Esophagus squamous epithelium (tissue), 5 donors: ENCODE data around the gene RBM34. TPM values are rescaled to one million over a fixed set of nuclear protein-coding genes. Genes with fewer than 3 reads are reported as not detected.
"Not testable (repeated sequence)": the region's sequence is repeated elsewhere in the genome, so short reads cannot be mapped to it uniquely, and the experiment has no call there.

Source experiments
- DNase-seq: peaks from one replicate; lab custom pipeline; 2025; lab: John Stamatoyannopoulos, UW
- H3K27ac ChIP-seq, 4 donors: fragments of 200-600 bp; sonication (generic); one replicate each; pipeline ENCODE4 v1.5.1; 2016 to 2019; ENCODE audit warnings: mild to moderate bottlenecking in 1 of 4
- H3K27me3 ChIP-seq, 4 donors: fragments of 200-600 bp; sonication (generic); 1 replicate in 3 of 4; 2 replicates in 1 of 4; pipeline versions ENCODE4 v1.5.1 to v1.6.0; 2017 to 2021; ENCODE audit warnings: antibody characterized with exemption in 1 of 4
- H3K36me3 ChIP-seq, 3 donors: fragments of 200-600 bp; sonication (generic); one replicate each; pipeline ENCODE4 v1.5.1; 2016 to 2019
- H3K4me1 ChIP-seq, 3 donors: fragments of 200-600 bp; sonication (generic); one replicate each; pipeline ENCODE4 v1.5.1; 2017 to 2019
- H3K4me3 ChIP-seq, 4 donors: fragments of 200-600 bp; sonication (generic); 1 replicate in 3 of 4; 2 replicates in 1 of 4; pipeline ENCODE4 v1.5.1; 2016 to 2019; ENCODE audit warnings: mild to moderate bottlenecking in 2 of 4, moderate library complexity in 1 of 4
- H3K9me3 ChIP-seq, 3 donors: fragments of 200-600 bp; sonication (generic); one replicate each; pipeline ENCODE4 v1.5.1; 2016 to 2019
- CTCF ChIP-seq, 6 experiments: fragments of 450-650 bp in 4 of 6; fragments of 200-600 bp in 2 of 6; sonication (generic) in 2 of 6; IDR thresholded peaks; one replicate each; pipeline ENCODE4 v1.5.1; 2016 to 2019; ENCODE audit warnings: antibody characterized with exemption in 6 of 6, mild to moderate bottlenecking in 4 of 6, moderate library complexity in 4 of 6
- POLR2A ChIP-seq, 4 donors: fragments of 450-650 bp; IDR thresholded peaks; one replicate each; pipeline ENCODE4 v1.6.1; 2017; ENCODE audit warnings: antibody characterized with exemption in 4 of 4, mild to moderate bottlenecking in 4 of 4, moderate library complexity in 3 of 4
- WGBS, 2 donors: methylation state at CpG; one replicate each; pipeline ENCODE4 v1.1.5; 2018; 5-methylcytosine and 5-hydroxymethylcytosine counted together
- intact Hi-C: fragments of 100-400 bp; cut with DNase I; formaldehyde crosslinking; loops from one replicate; pipeline ENCODE4 v1.15.0; 2022
- total RNA-seq, 4 donors: library from RNA; depleted of rRNA; stranded (reverse); fragments of >200 nt; gene quantifications; one replicate each; pipeline ENCODE4 v1.1.0, GENCODE V29; 2016
- donor health status: DM: yes; HTN: yes; CAD: no.

Gene RBM34
- total RNA-seq, 4 donors from 2014 or later = 38.8 to 54.2 (median 40.5) TPM

- Histone ChIP-seq H3K27ac (no peak overlapping the region), H3K4me1 (peaks cover 0 to 33% (median 16%) of the 10 kb centered on the region in 3 donors), H3K36me3 (no peaks in the 10 kb centered on the region), H3K27me3 (no peaks in the 10 kb centered on the region), H3K9me3 (no peaks in the 10 kb centered on the region), H3K4me3 (no peak overlapping the region)
- intact Hi-C loops = loop anchor here (10.0 kb wide), 1 partner anchor 315 kb away; no protein-coding TSS in a partner anchor
- no peak for DNase-seq
- TF ChIP-seq CTCF (IDR thresholded peaks at IDR 0.05) = no peak
- TF ChIP-seq POLR2A (IDR thresholded peaks at IDR 0.05) = no peak
- 48 to 62% methylated on average over 6 to 13 of the region's 13 CpGs for WGBS, 2 donors
Measured at GRCh38 chr1:235100194-235100772, 60.8 kb downstream of the RBM34 start.

GRCh38 chr1:235098991-235099390, 62.1 kb downstream of the RBM34 start:
- Histone ChIP-seq H3K9me3 (no peaks in the 10 kb centered on the region), H3K27me3 (no peaks in the 10 kb centered on the region), H3K36me3 (no peaks in the 10 kb centered on the region), H3K27ac (no peak overlapping the region), H3K4me1 (peaks cover 0 to 22% (median 10%) of the 10 kb centered on the region in 3 donors), H3K4me3 (no peak overlapping the region)
- intact Hi-C loops = no loop called here
- TF ChIP-seq POLR2A (IDR thresholded peaks at IDR 0.05) (no peak), CTCF (IDR thresholded peaks at IDR 0.05) (no peak)
- DNase-seq = no peak
- 92 to 96% methylated on average over 9 of the region's 9 CpGs for WGBS, 2 donors

- Histone ChIP-seq H3K36me3 (no peaks in the 10 kb centered on the region), H3K27me3 (no peaks in the 10 kb centered on the region), H3K9me3 (no peaks in the 10 kb centered on the region), H3K4me1 (peaks cover 2 to 22% (median 8%) of the 10 kb centered on the region in 3 donors), H3K27ac (no peak overlapping the region), H3K4me3 (no peak overlapping the region)
- WGBS, 2 donors = 80 to 83% methylated on average over 6 of the region's 6 CpGs
- intact Hi-C loops = no loop called here
- TF ChIP-seq POLR2A (IDR thresholded peaks at IDR 0.05) (no peak), CTCF (IDR thresholded peaks at IDR 0.05) (no peak)
- no peak for DNase-seq
Measured at GRCh38 chr1:235098547-235098946, 62.5 kb downstream of the RBM34 start.

- H3K36me3 ChIP-seq, H3K27me3 ChIP-seq, DNase-seq, intact Hi-C loops, H3K9me3 ChIP-seq, H3K4me3 ChIP-seq, H3K27ac ChIP-seq: not testable (repeated sequence)
- WGBS, 2 donors = 82 to 86% methylated on average over 3 to 4 of the region's 14 CpGs
- peaks cover 9 to 19% (median 9%) of the 10 kb centered on the region in 3 donors for H3K4me1 ChIP-seq
Measured at GRCh38 chr1:235097501-235097900, 63.5 kb downstream of the RBM34 start.

- Histone ChIP-seq H3K9me3 (no peaks in the 10 kb centered on the region), H3K4me1 (peaks cover 9 to 14% (median 9%) of the 10 kb centered on the region in 3 donors), H3K36me3 (no peaks in the 10 kb centered on the region), H3K27me3 (no peaks in the 10 kb centered on the region), H3K27ac (no peak overlapping the region), H3K4me3 (no peak overlapping the region)
- TF ChIP-seq POLR2A (IDR thresholded peaks at IDR 0.05) = no peak
- no peak for TF ChIP-seq CTCF (IDR thresholded peaks at IDR 0.05)
- intact Hi-C loops = no loop called here
- WGBS, 2 donors = 81 to 82% methylated on average over 6 of the region's 6 CpGs
- DNase-seq = no peak
Measured at GRCh38 chr1:235095938-235096562, 65.0 kb downstream of the RBM34 start.
